GM06990 (cell line): ENCODE measurements around the gene DAP3.
A peak's percentile ranks its signal among the peaks of the same experiment; 100 is the strongest.

Experiments used
- DNase-seq: peaks from one replicate; pipeline ENCODE4 v3.0.0-alpha.2; 2011; ENCODE audit not compliant: insufficient read length; ENCODE audit errors: extremely low read depth
- H3K27me3 ChIP-seq: replicated peaks from 2 replicates; pipeline ENCODE4 v1.6.0; 2011; ENCODE audit warnings: low read length; ENCODE audit not compliant: control insufficient read depth, insufficient read depth
- H3K36me3 ChIP-seq: 2 replicates; pipeline ENCODE4 v1.5.1; 2011; ENCODE audit warnings: low read length; ENCODE audit not compliant: control insufficient read depth, insufficient read depth
- H3K4me3 ChIP-seq: replicated peaks from 2 replicates; pipeline ENCODE4 v1.5.1; 2011; ENCODE audit warnings: low read depth, mild to moderate bottlenecking, control low read depth, low read length
- TF ChIP-seq, protein P1 (sequence below): IDR thresholded peaks from 2 replicates; pipeline ENCODE4 v1.5.1; 2011; ENCODE audit warnings: low read length, control low read depth, mild to moderate bottlenecking, inconsistent platforms; ENCODE audit not compliant: insufficient read depth, poor library complexity, severe bottlenecking

The DAP3 gene

GRCh38 chr1:155648207-155649147 lies 40.4 kb upstream of the DAP3 start:
- Histone ChIP-seq H3K4me3 (no peak overlapping the region), H3K27me3 (no peaks in the 10 kb centered on the region), H3K36me3 (no peaks in the 10 kb centered on the region)
- TF ChIP-seq, protein P1, sequence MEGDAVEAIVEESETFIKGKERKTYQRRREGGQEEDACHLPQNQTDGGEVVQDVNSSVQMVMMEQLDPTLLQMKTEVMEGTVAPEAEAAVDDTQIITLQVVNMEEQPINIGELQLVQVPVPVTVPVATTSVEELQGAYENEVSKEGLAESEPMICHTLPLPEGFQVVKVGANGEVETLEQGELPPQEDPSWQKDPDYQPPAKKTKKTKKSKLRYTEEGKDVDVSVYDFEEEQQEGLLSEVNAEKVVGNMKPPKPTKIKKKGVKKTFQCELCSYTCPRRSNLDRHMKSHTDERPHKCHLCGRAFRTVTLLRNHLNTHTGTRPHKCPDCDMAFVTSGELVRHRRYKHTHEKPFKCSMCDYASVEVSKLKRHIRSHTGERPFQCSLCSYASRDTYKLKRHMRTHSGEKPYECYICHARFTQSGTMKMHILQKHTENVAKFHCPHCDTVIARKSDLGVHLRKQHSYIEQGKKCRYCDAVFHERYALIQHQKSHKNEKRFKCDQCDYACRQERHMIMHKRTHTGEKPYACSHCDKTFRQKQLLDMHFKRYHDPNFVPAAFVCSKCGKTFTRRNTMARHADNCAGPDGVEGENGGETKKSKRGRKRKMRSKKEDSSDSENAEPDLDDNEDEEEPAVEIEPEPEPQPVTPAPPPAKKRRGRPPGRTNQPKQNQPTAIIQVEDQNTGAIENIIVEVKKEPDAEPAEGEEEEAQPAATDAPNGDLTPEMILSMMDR = peak; percentile 12
- DNase-seq = no peak

GRCh38 chr1:155649676-155650075 lies 39.2 kb upstream of the DAP3 start:
- no peak for DNase-seq
- Histone ChIP-seq H3K27me3 (no peaks in the 10 kb centered on the region), H3K36me3 (no peaks in the 10 kb centered on the region), H3K4me3 (no peak overlapping the region)
- TF ChIP-seq, protein P1 = no peak

DNA sequence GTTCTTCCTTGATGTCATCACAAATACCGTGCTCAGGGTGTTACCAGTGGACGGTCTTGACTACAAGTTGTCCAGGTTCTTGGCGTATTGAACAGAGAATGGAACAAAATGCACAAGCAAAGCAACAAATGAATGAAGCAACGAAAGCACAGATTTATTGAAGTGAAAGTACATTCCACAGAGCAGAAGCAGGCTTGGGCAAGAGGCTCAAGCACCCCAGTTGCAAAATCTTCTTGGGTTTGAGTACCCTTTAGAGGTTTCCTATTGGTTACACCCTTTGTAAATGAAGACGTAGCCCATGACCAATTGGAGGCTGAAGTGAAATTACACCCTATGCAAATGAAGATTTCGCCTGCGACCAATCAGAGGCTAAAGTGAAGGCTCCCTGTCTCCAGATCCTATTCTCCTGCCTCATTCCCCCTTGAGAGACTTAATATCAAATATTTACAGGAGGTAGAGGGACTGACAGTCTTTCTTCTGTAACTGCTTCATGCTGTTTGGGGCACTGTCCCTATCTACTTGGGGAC lies 38.6 kb upstream of the DAP3 start:
- TF ChIP-seq, protein P1 = no peak
- Histone ChIP-seq H3K4me3 (no peak overlapping the region), H3K27me3 (no peaks in the 10 kb centered on the region), H3K36me3 (no peaks in the 10 kb centered on the region)
- no peak for DNase-seq

DNA sequence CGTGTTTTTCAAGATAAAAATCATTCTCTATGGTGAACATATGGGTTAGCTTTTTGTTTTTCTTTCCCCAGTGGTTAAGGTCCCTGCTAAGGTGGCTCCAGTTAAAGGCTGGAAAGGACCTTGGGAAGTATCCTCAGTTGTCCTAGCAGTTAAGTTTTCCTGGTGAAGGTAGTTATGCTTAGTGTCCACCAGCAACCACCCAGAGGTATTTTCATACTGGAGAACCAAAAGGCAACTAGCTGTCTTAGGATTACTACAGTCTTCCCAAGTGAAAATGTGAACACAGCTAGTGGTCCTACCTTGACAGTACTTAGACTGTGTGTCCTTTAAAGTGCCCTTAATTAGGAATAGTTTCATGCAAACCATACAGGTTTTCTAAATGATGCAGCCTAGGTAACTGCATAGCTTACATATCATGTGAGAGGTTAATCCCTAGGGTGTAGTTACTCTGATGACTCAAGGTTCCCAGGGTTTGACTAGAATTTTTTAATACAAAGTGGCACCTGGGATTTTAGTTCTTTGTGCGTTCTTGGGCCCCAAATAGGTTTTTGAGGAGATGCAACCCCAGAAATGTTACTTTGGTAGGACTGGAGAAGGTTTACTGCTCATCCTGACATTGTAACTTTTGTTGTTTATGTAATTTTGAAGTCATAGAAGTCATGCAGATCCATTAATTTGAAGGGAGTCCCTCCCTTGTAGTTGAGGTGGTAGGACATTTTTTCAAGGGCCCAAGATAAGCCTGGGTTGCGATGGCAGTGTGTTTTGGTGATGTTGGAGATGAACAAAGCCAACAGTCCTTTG lies 36.8 kb upstream of the DAP3 start:
- TF ChIP-seq, protein P1 = no peak
- Histone ChIP-seq H3K27me3 (no peaks in the 10 kb centered on the region), H3K36me3 (no peaks in the 10 kb centered on the region), H3K4me3 (no peak overlapping the region)
- DNase-seq = no peak

DNA sequence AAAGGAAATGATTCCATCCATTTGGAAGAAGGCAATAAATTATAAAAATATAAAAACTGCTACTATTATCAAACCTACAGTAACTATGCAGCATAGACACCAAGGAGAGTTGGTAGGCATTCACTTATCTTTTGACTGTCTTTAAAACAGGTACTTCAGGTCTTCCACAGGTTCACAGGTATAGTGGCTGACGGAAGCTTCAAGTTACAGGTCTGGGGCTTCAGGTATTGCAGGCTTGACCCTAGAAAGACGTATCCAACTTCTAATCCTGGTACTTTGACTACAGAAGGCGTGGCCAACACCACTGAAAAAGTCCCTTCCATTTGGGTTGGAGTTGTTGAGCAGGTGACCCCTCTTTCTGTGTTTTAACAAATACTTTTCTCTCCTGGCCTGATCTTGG lies 35.9 kb upstream of the DAP3 start:
- no peaks in the 10 kb centered on the region for H3K27me3 ChIP-seq
- H3K36me3 ChIP-seq = no peaks in the 10 kb centered on the region
- TF ChIP-seq, protein P1 = no peak
- H3K4me3 ChIP-seq = no peak overlapping the region
- DNase-seq = no peak
